Hepatocyte (in vitro differentiated cells): ENCODE measurements around the gene AGAP1.

Source experiments
- CTCF ChIP-seq: fragments of 200-600 bp; sonication (generic); IDR thresholded peaks from 2 replicates; pipeline ENCODE4 v1.5.1; 2016; ENCODE audit warnings: antibody characterized with exemption, mild to moderate bottlenecking; ENCODE audit not compliant: poor library complexity
- EZH2 ChIP-seq: fragments of 200-600 bp; sonication (generic); IDR thresholded peaks from 2 replicates; pipeline ENCODE4 v1.6.1; 2016; ENCODE audit warnings: antibody characterized with exemption, mild to moderate bottlenecking, borderline replicate concordance

- TF ChIP-seq CTCF (no peak), EZH2 (no peak)
Measured at GRCh38 chr2:235976516-235976915, 482.7 kb downstream of the AGAP1 start.
